ENCODE results near the gene CDC14B.

Gene CDC14B

DNA sequence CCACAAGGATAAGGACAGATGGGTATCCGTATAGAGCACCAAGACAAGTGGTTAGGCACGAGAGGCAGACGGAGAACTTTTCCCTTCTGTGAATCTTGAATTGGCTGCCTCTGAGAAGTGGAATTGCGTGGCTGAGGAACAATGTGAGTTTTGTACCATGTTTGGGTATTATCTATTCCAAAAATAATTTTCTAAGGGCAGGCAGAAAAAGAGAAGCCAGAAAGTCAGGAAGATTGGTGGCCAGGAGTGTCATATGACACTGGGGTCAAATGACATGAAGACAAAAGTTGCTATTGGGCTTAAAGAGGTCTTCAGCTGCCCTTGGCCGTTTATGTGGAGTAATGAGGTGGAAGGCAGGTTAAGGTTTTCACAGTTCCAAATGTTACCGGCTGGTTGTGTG is 155.2 kb downstream of the CDC14B start:
- no peaks in the 10 kb centered on the region for H4K20me1 ChIP-seq (ENCODE audit: insufficient read depth, low read length)
- H3K9me2 ChIP-seq (replicated peaks; ENCODE audit: insufficient read depth, low read length) = no peaks in the 10 kb centered on the region
- H3K36me3 ChIP-seq (replicated peaks; ENCODE audit: insufficient read depth, low read length) = no peaks in the 10 kb centered on the region
- H2AFZ ChIP-seq (ENCODE audit: low read length) = no peak overlapping the region
- TF ChIP-seq, protein P1, sequence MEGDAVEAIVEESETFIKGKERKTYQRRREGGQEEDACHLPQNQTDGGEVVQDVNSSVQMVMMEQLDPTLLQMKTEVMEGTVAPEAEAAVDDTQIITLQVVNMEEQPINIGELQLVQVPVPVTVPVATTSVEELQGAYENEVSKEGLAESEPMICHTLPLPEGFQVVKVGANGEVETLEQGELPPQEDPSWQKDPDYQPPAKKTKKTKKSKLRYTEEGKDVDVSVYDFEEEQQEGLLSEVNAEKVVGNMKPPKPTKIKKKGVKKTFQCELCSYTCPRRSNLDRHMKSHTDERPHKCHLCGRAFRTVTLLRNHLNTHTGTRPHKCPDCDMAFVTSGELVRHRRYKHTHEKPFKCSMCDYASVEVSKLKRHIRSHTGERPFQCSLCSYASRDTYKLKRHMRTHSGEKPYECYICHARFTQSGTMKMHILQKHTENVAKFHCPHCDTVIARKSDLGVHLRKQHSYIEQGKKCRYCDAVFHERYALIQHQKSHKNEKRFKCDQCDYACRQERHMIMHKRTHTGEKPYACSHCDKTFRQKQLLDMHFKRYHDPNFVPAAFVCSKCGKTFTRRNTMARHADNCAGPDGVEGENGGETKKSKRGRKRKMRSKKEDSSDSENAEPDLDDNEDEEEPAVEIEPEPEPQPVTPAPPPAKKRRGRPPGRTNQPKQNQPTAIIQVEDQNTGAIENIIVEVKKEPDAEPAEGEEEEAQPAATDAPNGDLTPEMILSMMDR (IDR thresholded peaks at IDR 0.05; ENCODE audit: low read length) = no peak
- TF ChIP-seq EZH2 (optimal IDR thresholded peaks at IDR 0.05; ENCODE audit: low read depth, low read length) (no peak), EZH2phosphoT487 (IDR thresholded peaks at IDR 0.05; ENCODE audit: low read length) (no peak)
- no peak overlapping the region for H3K9ac ChIP-seq (ENCODE audit: low read length)
- no peak overlapping the region for H3K4me2 ChIP-seq (ENCODE audit: low read depth, low read length)
- H3K4me1 ChIP-seq (ENCODE audit: low read length) = no peaks in the 10 kb centered on the region
- H3K27ac ChIP-seq (ENCODE audit: low read length) = no peak overlapping the region
- no peak for DNase-seq
- no peak overlapping the region for H3K4me3 ChIP-seq (ENCODE audit: low read length)
- no peaks in the 10 kb centered on the region for H3K9me3 ChIP-seq (replicated peaks; ENCODE audit: insufficient read depth, low read length)
- H3K27me3 ChIP-seq (replicated peaks; ENCODE audit: insufficient read depth, low read length) = no peaks in the 10 kb centered on the region
- no peaks in the 10 kb centered on the region for H3F3A ChIP-seq (ENCODE audit: insufficient read depth, low read length)
- H3K79me2 ChIP-seq (ENCODE audit: low read length) = no peaks in the 10 kb centered on the region

DNA sequence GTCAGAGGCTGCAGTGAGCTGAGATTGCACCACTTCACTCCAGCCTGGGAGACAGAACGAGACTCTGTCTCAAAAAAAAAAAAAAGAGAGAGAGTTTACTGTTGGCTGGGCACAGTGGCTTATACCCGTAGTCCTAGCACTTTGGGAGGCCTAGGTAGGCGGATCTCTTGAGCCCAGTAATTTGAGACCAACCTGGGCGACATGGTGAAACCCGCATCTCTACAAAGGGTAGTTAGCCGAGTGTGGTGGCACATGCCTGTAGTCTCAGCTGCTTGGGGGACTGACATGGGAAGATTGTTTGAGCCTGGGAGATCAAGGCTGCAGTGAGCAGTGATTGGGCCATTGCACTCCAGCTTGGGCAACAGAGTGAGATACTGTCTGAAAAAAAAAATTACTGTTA is 157.1 kb downstream of the CDC14B start:
- Histone ChIP-seq H3K79me2 (ENCODE audit: low read length) (no peaks in the 10 kb centered on the region), H3K9ac (ENCODE audit: low read length) (no peak overlapping the region), H3K27ac (ENCODE audit: low read length) (no peak overlapping the region), H3K4me3 (ENCODE audit: low read length) (no peak overlapping the region), H3K9me2 (replicated peaks; ENCODE audit: insufficient read depth, low read length) (no peaks in the 10 kb centered on the region), H3K4me1 (ENCODE audit: low read length) (no peaks in the 10 kb centered on the region), H3F3A (ENCODE audit: insufficient read depth, low read length) (no peaks in the 10 kb centered on the region), H2AFZ (ENCODE audit: low read length) (no peak overlapping the region), H4K20me1 (ENCODE audit: insufficient read depth, low read length) (no peaks in the 10 kb centered on the region), H3K9me3 (replicated peaks; ENCODE audit: insufficient read depth, low read length) (no peaks in the 10 kb centered on the region), H3K4me2 (ENCODE audit: low read depth, low read length) (no peak overlapping the region), H3K27me3 (replicated peaks; ENCODE audit: insufficient read depth, low read length) (no peaks in the 10 kb centered on the region), H3K36me3 (replicated peaks; ENCODE audit: insufficient read depth, low read length) (no peaks in the 10 kb centered on the region)
- TF ChIP-seq EZH2 (optimal IDR thresholded peaks at IDR 0.05; ENCODE audit: low read depth, low read length) (no peak), EZH2phosphoT487 (IDR thresholded peaks at IDR 0.05; ENCODE audit: low read length) (no peak)
- TF ChIP-seq, protein P1 (IDR thresholded peaks at IDR 0.05; ENCODE audit: low read length) = no peak
- DNase-seq = no peak

DNA sequence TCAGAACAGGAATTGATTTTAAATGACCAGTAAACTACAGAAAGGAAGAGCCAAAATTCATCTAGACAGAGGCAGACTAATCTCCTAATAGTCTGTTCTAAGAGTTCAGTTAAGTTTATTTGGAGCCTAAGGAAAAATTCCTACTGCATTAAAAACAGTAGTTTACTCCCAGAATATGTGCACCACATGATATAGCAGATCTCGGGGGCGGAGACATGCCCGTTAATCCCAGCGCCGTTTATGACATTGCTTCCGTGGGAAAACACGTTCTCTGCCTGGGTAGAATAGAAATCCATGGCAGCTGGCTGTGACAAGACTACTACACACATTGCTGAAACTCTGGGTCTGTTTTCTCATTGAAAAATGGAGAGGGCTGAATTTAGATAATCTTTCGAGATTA is 158.3 kb downstream of the CDC14B start:
- H3K4me3 ChIP-seq (ENCODE audit: low read length) = no peak overlapping the region
- H3K4me1 ChIP-seq (ENCODE audit: low read length) = no peaks in the 10 kb centered on the region
- no peak overlapping the region for H3K4me2 ChIP-seq (ENCODE audit: low read depth, low read length)
- H3K27me3 ChIP-seq (replicated peaks; ENCODE audit: insufficient read depth, low read length) = no peaks in the 10 kb centered on the region
- H3K36me3 ChIP-seq (replicated peaks; ENCODE audit: insufficient read depth, low read length) = no peaks in the 10 kb centered on the region
- no peak overlapping the region for H3K9ac ChIP-seq (ENCODE audit: low read length)
- H3K79me2 ChIP-seq (ENCODE audit: low read length) = no peaks in the 10 kb centered on the region
- H3K27ac ChIP-seq (ENCODE audit: low read length) = no peak overlapping the region
- no peaks in the 10 kb centered on the region for H3K9me2 ChIP-seq (replicated peaks; ENCODE audit: insufficient read depth, low read length)
- H3K9me3 ChIP-seq (replicated peaks; ENCODE audit: insufficient read depth, low read length) = no peaks in the 10 kb centered on the region
- DNase-seq = no peak
- TF ChIP-seq EZH2phosphoT487 (IDR thresholded peaks at IDR 0.05; ENCODE audit: low read length) = no peak
- TF ChIP-seq, protein P1 (IDR thresholded peaks at IDR 0.05; ENCODE audit: low read length) = no peak
- TF ChIP-seq EZH2 (optimal IDR thresholded peaks at IDR 0.05; ENCODE audit: low read depth, low read length) = no peak
- no peaks in the 10 kb centered on the region for H3F3A ChIP-seq (ENCODE audit: insufficient read depth, low read length)
- no peak overlapping the region for H2AFZ ChIP-seq (ENCODE audit: low read length)
- H4K20me1 ChIP-seq (ENCODE audit: insufficient read depth, low read length) = no peaks in the 10 kb centered on the region

Measured in MM.1S (cell line).